Mononuclear cell (primary cell): Measurements from ENCODE around the gene KCNN2. TPM values are rescaled to one million over a fixed set of nuclear protein-coding genes. Genes with fewer than 3 reads are reported as not detected.
"Not testable (repeated sequence)": the region's sequence is repeated elsewhere in the genome, so short reads cannot be mapped to it uniquely, and the experiment has no call there.

Experiments
- H3K27me3 ChIP-seq: 2 replicates; pipeline ENCODE4 v1.6.0; 2011; ENCODE audit warnings: low read length, control low read depth; ENCODE audit not compliant: insufficient read depth
- H3K4me1 ChIP-seq: 2 replicates; pipeline ENCODE4 v1.5.1; 2011; ENCODE audit warnings: mild to moderate bottlenecking, low read length, control low read depth; ENCODE audit not compliant: insufficient read depth
- H3K4me3 ChIP-seq: 2 replicates; pipeline ENCODE4 v1.5.1; 2011; ENCODE audit warnings: mild to moderate bottlenecking, low read length, moderate library complexity
- H3K9me3 ChIP-seq: 2 replicates; pipeline ENCODE4 v1.5.1; 2011; ENCODE audit warnings: low read depth, mild to moderate bottlenecking, control low read depth, low read length
- total RNA-seq: library from RNA; depleted of rRNA; stranded (reverse); fragments of >200 nt; gene quantifications from one replicate; pipeline ENCODE4 v1.2.3, GENCODE V29; 2012

Gene KCNN2
- total RNA-seq, 1 donor, result not detected

DNA sequence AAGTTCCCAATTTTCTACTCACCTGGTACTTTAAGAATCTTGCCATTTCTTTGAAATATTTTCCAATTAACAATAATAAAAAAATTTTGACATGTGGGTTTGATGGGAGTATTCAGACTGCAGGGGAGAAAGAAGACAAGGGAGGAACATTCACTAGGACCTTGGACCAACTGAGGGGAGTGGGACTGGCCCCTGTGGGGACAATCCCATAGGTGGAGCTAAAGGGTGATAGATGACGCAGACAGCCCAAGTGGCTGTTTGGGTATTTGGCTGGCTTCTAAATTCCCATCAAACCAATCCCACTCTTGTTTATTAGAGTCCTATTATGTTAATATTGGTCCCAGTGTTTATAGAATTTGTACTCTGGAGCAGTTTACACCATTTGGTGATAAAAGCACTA is 65.3 kb downstream of the KCNN2 start:
- H3K27me3 ChIP-seq, result no peaks in the 10 kb centered on the region
- no peaks in the 10 kb centered on the region for H3K9me3 ChIP-seq
- H3K4me3 ChIP-seq, result no peak overlapping the region

DNA sequence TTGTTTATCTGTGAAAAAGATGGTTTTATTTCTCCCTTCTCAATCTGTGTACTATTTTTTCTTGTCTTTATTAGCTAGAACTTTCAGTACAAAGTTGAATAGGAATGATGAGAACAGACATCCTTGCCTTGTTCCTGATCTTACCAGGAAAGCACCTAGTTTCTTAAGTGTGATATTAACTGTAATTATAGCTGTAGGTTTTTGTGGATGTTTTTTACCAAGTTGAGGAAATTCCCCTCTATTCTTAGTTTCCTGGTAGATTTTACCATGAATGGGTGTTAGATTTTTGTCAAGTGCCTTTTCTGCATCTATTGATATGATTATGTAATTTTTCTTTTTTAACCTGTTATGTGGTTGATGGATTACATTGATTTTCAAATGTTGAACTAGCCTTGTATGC is 68.7 kb downstream of the KCNN2 start:
- Histone ChIP-seq H3K4me1 (no peaks in the 10 kb centered on the region), H3K4me3 (no peak overlapping the region), H3K9me3 (no peaks in the 10 kb centered on the region), H3K27me3 (no peaks in the 10 kb centered on the region)

More for the DNA sequence above, 65.3 kb downstream of the KCNN2 start:
- H3K4me1 ChIP-seq, result no peaks in the 10 kb centered on the region

DNA sequence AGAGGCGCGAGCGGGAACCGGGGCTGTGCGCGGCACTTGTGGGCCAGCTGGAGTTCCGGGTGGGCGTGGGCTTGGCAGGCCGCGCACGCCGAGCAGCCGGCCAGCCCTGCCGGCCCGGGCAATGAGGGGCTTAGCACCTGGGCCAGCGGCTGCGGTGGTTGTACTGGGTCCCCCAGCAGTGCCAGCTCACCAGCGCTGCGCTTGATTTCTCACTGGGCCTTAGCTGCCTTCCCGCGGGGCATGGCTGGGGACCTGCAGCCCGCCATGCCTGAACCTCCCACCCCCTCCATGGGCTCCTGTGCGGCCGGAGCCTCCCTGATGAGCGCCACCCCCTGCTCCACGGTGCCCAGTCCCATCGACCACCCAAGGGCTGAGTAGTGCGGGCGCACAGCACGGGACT is 70.8 kb downstream of the KCNN2 start:
- H3K9me3 ChIP-seq, H3K27me3 ChIP-seq, H3K4me3 ChIP-seq, H3K4me1 ChIP-seq: not testable (repeated sequence)

DNA sequence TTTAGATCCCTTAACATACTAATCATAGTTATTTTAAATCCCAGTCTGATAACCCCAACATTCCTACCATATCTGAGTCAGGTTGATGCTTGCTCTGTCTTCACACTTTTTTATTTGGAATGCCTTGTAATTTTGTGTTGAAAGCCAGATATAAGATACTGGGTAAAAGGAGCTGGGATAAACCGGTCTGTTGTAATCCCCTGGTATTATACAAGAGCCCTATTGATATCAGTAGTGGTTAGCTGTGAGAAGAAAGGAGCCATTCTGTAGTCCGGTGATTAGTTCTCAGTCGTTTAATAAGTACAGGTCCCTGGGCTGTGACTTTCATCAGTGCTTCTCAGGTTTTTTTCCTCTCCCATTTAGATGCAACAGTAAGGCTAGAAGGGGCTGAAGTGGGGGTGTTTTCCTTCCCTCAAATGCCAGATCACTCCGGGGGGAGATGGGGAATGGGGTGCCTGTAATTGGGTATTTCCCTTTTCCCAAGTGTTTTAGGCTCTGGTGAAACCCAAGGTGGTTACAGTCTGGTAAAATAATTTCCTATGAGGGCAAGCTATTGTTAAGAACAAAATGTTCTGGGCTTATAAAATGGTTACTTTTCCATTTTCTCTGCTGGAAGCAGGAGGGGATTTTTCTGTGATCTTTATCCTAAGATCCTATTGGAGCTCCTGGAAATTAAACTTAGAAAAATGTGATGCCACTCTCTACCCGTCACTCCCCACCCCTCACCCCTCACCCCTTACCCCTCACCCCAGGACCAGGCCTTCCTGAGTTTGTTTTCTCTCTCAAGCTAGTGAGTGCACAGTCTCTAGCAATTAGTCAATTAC is 72.7 kb downstream of the KCNN2 start:
- Histone ChIP-seq H3K4me1 (no peaks in the 10 kb centered on the region), H3K9me3 (no peaks in the 10 kb centered on the region), H3K4me3 (no peak overlapping the region), H3K27me3 (no peaks in the 10 kb centered on the region)

DNA sequence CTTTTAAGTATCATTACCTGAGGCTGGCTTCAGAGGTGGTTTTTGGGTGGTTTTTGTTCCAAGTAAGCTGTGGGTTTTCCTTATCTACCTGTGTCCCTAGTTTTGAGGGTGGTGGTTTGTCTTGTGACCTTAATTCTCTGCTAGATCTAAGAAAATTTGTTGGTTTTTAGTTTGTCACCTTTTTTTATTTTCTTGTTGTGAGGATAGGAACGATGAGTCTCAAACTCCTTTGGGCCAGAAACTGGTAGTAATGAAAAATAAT is 73.3 kb downstream of the KCNN2 start:
- Histone ChIP-seq H3K9me3 (no peaks in the 10 kb centered on the region), H3K27me3 (no peaks in the 10 kb centered on the region), H3K4me3 (no peak overlapping the region), H3K4me1 (no peaks in the 10 kb centered on the region)

DNA sequence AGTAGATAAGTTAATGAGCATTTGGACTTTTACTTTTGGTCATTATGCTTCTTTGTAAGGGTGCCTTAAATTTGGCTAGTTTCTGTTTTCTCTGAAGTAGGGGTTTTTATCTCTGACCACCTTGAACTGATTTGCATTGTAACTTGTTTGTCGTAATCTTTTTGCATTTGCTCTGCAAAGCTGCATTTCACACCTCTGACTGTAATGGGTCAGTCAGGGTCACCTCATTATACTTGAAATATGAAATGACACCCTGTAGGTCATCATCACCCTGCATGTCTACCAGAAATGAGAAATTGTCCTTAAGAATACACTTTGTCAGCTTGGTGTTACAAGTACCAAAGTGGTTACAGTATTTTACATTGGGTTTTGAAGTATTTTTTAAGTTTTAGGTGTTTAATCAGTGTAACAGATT is 74.0 kb downstream of the KCNN2 start:
- Histone ChIP-seq H3K4me1 (no peaks in the 10 kb centered on the region), H3K4me3 (no peak overlapping the region), H3K27me3 (no peaks in the 10 kb centered on the region), H3K9me3 (no peaks in the 10 kb centered on the region)

DNA sequence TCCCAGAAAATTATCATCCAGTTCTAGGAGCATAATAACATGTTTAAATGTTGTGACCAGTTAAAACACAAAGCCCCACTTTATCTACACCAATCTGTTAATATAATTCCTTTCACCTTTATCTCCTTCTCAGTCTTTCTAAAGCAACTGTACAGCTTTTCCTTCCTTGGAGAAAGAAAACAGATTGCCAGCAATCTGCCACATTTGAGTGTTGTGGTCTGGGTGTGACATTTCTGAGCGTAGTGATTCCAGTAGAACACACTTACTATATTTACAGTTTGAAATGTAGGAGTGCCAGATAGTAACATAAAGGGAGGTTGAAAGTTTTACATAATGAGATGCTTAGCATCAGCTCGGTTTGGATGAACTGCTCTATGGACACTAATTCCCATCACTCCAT is 76.1 kb downstream of the KCNN2 start:
- Histone ChIP-seq H3K9me3 (no peaks in the 10 kb centered on the region), H3K4me3 (no peak overlapping the region), H3K4me1 (no peaks in the 10 kb centered on the region), H3K27me3 (no peaks in the 10 kb centered on the region)

DNA sequence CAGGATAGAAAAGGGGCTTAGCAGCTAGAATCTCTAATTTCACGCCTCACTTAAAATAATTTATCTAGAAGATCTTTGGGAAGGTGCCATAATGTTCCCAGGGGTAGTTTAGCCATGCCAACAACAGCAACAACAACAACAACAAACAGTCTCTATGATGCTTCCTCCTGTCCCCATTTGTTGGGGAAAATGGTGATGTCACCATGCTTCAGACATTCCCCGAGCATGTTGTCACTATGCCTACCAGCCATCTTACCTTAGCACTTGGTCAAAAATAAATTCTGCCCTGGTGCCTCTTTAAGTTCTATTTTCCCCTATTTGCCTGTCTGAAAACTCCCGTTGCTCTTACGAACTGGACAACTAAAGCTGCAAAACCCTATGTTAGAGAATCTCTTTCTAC is 76.6 kb downstream of the KCNN2 start:
- Histone ChIP-seq H3K4me3 (no peak overlapping the region), H3K4me1 (no peaks in the 10 kb centered on the region), H3K9me3 (no peaks in the 10 kb centered on the region)

DNA sequence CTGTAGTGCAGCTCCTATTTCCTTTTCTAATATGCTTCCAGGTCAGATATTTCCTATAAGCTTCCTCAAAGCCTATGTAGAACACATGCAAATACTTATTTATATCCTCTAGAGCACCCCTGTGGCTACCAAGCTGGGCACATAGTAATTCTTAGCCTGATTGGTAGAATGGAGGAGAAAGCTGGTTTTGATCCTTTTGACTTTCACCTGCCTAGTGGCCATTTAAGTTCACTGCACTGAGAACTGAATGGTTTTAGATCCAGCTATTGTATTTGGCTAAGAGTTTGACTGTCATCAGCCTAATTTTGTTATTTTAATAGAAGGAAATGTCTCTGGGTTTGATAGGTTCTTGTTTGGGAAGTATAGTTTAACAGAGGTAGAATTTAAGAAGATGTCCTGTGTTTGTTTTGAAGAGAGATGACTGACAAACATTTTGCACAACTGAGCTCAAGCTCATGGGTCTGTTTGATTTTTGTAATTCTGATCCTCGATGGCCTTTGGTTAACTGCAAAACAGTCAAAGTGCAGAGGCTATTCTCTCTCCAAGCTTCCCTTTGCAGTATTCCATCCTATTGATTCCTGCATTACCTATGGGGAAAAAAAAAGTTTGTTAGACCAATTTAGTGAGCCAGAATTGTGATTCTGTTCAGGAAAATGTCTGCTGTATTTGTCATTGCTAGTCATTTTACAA is 85.4 kb downstream of the KCNN2 start:
- Histone ChIP-seq H3K9me3 (no peaks in the 10 kb centered on the region), H3K27me3 (peaks cover 3% of the 10 kb centered on the region), H3K4me1 (no peaks in the 10 kb centered on the region), H3K4me3 (no peak overlapping the region)

More for the DNA sequence above, 76.6 kb downstream of the KCNN2 start:
- no peaks in the 10 kb centered on the region for H3K27me3 ChIP-seq

DNA sequence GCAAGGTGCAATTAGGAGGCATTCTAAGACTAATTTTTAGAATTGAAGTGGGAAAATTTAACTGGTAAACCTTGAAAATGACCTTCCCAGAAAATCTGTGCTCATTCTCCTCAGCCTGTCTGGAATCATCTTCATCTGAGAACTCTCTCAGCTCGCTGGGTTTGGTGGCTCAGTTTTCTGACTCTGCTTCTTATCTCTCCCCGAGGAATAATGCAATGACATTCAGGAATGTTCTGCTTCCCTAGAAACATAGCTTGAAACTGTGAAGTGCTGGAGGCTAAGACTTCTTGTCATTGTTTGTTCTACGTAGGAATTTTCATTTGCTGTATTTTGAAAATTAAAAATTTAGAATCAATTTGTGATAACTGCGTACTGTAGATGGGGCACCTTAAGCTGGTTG is 86.6 kb downstream of the KCNN2 start:
- Histone ChIP-seq H3K27me3 (peaks cover 3% of the 10 kb centered on the region), H3K4me3 (no peak overlapping the region), H3K9me3 (no peaks in the 10 kb centered on the region), H3K4me1 (no peaks in the 10 kb centered on the region)

DNA sequence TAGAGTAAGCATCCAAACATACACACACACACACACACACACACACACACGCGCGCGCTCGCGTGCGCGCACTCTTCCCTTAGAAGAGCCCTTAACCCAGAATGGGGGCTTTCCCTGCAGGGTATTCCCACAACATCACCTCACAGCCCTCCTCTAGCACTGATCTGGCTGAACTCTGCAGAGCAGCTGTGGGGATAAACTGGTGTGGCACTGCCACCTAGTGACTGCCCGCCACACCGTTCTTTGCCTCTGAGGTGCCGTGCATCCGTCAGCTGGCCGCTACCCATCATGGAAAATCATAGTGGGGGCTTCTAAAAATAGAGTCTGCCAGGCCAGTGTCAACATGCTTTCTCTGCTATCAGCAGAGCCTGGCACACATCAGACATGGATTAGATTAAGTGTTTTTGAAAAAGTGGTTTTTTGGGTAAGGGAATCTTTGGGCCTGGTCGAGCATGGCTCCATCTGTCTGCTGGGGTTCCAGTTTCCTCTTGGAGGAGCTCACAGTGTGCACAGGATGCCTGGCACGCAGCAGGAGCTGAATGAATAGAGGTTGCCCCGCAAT is 88.1 kb downstream of the KCNN2 start:
- Histone ChIP-seq H3K4me3 (no peak overlapping the region), H3K27me3 (no peaks in the 10 kb centered on the region), H3K9me3 (no peaks in the 10 kb centered on the region), H3K4me1 (no peaks in the 10 kb centered on the region)

DNA sequence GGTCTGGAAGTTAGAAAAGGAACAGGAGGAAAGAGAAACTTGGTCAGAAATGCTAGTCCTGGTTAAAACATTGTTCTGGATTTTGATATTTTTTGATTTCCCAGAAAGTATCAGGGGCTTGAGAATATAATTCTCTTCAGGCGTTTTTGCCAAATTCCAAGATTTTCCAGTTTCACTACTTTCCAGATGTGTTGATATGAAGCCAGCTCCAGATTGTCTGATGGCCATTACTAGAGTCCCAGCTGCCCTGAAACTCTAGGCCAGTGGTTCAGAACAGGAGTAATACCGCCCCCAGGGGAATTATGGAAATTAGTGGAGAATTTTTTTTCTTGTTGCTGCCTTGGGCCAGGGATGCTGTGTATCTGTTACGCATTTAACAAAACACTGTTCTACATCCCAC is 88.6 kb downstream of the KCNN2 start:
- Histone ChIP-seq H3K4me1 (no peaks in the 10 kb centered on the region), H3K27me3 (no peaks in the 10 kb centered on the region), H3K9me3 (no peaks in the 10 kb centered on the region), H3K4me3 (no peak overlapping the region)

DNA sequence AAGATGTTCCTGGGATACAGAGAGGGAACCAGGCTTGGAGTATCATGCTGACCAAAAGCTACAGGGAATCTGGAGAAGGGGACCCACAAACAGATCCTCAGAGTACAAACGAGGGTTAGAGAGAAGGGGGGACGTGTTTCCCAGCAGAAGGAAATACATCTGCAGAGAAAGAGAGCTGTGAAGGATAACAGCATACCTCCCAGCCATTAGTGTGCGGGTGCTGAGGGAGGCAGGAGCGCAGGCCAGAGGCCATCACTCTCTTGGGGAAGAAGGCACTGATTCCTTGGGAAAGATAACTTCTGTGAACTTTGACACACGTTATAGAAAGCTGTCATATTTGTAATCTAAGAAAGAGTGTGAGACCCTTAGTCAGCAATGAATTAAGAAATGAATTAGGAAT is 96.9 kb downstream of the KCNN2 start:
- Histone ChIP-seq H3K9me3 (no peaks in the 10 kb centered on the region), H3K4me1 (no peaks in the 10 kb centered on the region), H3K4me3 (no peak overlapping the region)

DNA sequence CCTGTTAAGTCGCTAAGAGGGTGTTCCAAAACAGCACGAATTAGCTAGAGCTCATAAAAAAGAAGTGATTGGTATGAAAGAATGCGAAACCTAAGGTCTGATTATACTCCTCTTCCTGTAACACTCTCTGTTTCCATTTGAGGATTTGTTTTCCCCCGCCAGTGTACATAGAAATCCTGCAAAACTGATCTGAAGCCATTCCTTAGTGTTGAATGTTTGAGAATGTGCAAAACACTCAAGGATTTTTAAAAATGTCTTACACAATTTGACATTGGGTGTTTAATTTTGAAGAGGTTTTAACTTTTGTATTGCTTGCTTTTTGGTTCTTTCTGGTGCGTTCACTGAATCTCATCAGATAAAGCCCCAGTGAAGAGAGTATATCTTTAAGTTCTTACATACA is 105.3 kb downstream of the KCNN2 start:
- H3K4me1 ChIP-seq, result no peaks in the 10 kb centered on the region
- no peaks in the 10 kb centered on the region for H3K27me3 ChIP-seq
- no peak overlapping the region for H3K4me3 ChIP-seq
- H3K9me3 ChIP-seq, result no peaks in the 10 kb centered on the region

More for the DNA sequence above, 96.9 kb downstream of the KCNN2 start:
- H3K27me3 ChIP-seq, result no peaks in the 10 kb centered on the region

DNA sequence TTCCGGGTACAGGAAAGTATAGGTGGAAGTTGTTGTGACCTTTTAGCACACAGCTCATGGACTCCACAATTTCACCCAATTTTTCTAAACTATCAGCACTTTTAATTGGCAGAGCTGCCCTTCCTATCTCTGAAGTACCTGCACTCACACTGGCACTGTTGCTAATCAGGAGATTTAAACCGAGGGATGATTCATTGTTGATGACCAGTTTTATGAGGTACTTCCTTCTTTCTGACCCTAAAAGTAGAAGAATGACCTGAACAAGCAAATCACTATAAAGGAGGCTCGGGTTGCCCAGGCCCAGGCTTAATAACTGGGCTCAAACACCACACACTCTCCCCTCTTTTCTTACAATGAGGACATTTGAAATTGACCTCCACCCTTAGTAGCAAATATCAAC is 105.9 kb downstream of the KCNN2 start:
- H3K4me1 ChIP-seq, result no peaks in the 10 kb centered on the region
- no peak overlapping the region for H3K4me3 ChIP-seq
- H3K9me3 ChIP-seq, result no peaks in the 10 kb centered on the region
- no peaks in the 10 kb centered on the region for H3K27me3 ChIP-seq

DNA sequence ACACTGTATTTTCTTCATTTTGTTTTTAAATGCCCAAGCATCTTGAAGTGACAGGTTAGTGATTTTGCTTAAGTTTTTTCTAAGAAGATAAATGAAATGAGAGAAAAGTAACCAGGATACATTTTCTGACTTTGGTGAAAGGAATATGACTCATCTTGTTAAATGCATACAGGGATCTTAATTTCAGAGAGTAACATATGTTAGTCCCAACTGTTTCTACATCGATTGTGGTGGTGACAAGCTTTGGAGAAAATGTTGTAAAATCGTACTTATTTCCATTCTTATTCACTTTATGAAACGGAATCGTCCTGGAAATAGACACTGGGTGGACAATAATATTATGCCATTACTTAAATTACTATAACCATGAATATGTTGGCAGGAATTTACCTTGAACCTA is 107.5 kb downstream of the KCNN2 start:
- Histone ChIP-seq H3K9me3 (no peaks in the 10 kb centered on the region), H3K4me3 (no peak overlapping the region), H3K27me3 (no peaks in the 10 kb centered on the region), H3K4me1 (no peaks in the 10 kb centered on the region)
